Neural progenitor cell (in vitro differentiated cells): ENCODE data around the gene CCDC81.

Source experiments
- CTCF ChIP-seq: fragments of 200-600 bp; sonication (generic); IDR thresholded peaks from 2 replicates; pipeline ENCODE4 v1.5.1; 2017; ENCODE audit warnings: antibody characterized with exemption, mild to moderate bottlenecking
- EZH2 ChIP-seq: fragments of 200-600 bp; sonication (generic); IDR thresholded peaks from 2 replicates; pipeline ENCODE4 v1.6.1; 2017; ENCODE audit warnings: antibody characterized with exemption, mild to moderate bottlenecking, moderate library complexity

DNA sequence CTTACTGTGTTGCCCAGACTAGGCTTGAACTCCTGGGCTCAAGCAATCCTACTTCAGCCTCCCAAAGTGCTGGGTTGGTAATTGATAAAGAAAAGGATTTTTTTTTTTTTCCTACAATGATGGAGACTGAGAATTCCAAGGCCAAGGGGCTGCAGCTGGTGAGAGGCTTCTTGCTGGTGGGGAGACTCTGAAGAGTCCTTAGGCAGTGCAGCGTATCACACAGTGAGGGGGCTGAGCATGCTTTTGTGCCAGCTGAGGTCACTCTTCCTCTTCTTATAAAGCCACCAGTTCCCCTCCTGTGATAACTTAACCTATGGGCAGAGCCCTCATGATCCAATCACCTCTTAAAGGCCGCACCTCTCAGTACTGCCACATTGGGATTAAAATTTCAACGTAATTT is 28.2 kb upstream of the CCDC81 start:
- TF ChIP-seq CTCF (no peak), EZH2 (no peak)
